Loucy (cell line): ENCODE results near the gene USP6.

Experiments used
- H2AFZ ChIP-seq: fragments of 200-600 bp; sonication (generic); 2 replicates; pipeline ENCODE4 v1.6.0; 2016; ENCODE audit warnings: antibody characterized with exemption, mild to moderate bottlenecking, low read length, moderate library complexity
- H3F3A ChIP-seq: fragments of 200-600 bp; 2 replicates; pipeline ENCODE4 v1.6.0; 2016; ENCODE audit warnings: antibody characterized with exemption, low read depth, mild to moderate bottlenecking
- H3K27me3 ChIP-seq: fragments of 200-600 bp; sonication (generic); 2 replicates; pipeline ENCODE4 v1.6.1; 2014; ENCODE audit warnings: low read length, mild to moderate bottlenecking; ENCODE audit not compliant: insufficient read depth, poor library complexity, severe bottlenecking
- H3K36me3 ChIP-seq: fragments of 200-600 bp; sonication (generic); 2 replicates; pipeline ENCODE4 v1.6.1; 2016; ENCODE audit warnings: low read length; ENCODE audit not compliant: insufficient read depth
- H3K4me1 ChIP-seq: fragments of 200-600 bp; sonication (generic); 2 replicates; pipeline ENCODE4 v1.5.1; 2014; ENCODE audit warnings: low read length, mild to moderate bottlenecking; ENCODE audit not compliant: insufficient read depth, poor library complexity, severe bottlenecking
- H3K4me2 ChIP-seq: fragments of 200-600 bp; sonication (generic); 2 replicates; pipeline ENCODE4 v1.6.0; 2014; ENCODE audit warnings: antibody characterized with exemption, low read length, low read depth, mild to moderate bottlenecking; ENCODE audit not compliant: poor library complexity, severe bottlenecking
- H3K4me3 ChIP-seq: fragments of 200-600 bp; sonication (generic); 2 replicates; pipeline ENCODE4 v1.5.1; 2014; ENCODE audit warnings: low read length, mild to moderate bottlenecking, mixed read lengths; ENCODE audit not compliant: poor library complexity, severe bottlenecking
- H3K79me2 ChIP-seq: fragments of 200-600 bp; sonication (generic); 2 replicates; pipeline ENCODE4 v1.6.1; 2014; ENCODE audit warnings: low read length; ENCODE audit not compliant: insufficient read depth
- H3K9ac ChIP-seq: fragments of 200-600 bp; sonication (generic); 2 replicates; pipeline ENCODE4 v1.6.0; 2014; ENCODE audit warnings: mild to moderate bottlenecking, low read depth, low read length, moderate library complexity; ENCODE audit not compliant: poor library complexity, severe bottlenecking
- H3K9me2 ChIP-seq: fragments of 200-600 bp; sonication (generic); replicated peaks from 2 replicates; pipeline ENCODE4 v1.6.1; 2016; ENCODE audit warnings: low read depth, low read length, mixed read lengths
- H3K9me3 ChIP-seq: fragments of 200-600 bp; sonication (generic); 2 replicates; pipeline ENCODE4 v1.6.1; 2014; ENCODE audit warnings: mild to moderate bottlenecking, antibody characterized with exemption, low read length, low read depth; ENCODE audit not compliant: insufficient read depth
- H4K20me1 ChIP-seq: fragments of 200-600 bp; sonication (generic); 2 replicates; pipeline ENCODE4 v1.6.0; 2014; ENCODE audit warnings: antibody characterized with exemption, low read length, mild to moderate bottlenecking; ENCODE audit not compliant: insufficient read depth, poor library complexity, severe bottlenecking
- CTCF ChIP-seq: fragments of 200-600 bp; sonication (generic); conservative IDR thresholded peaks from 2 replicates; pipeline ENCODE4 v1.5.1; 2014; ENCODE audit warnings: mild to moderate bottlenecking, antibody characterized with exemption, low read length
- EZH2phosphoT487 ChIP-seq: fragments of 200-600 bp; IDR thresholded peaks from 2 replicates; pipeline ENCODE4 v1.6.1; 2018; ENCODE audit warnings: antibody characterized with exemption, mild to moderate bottlenecking, moderate library complexity, borderline replicate concordance

USP6 gene

GRCh38 chr17:5092218-5093010 is 23.4 kb upstream of the USP6 start:
- Histone ChIP-seq H2AFZ (no peak overlapping the region), H3K79me2 (no peaks in the 10 kb centered on the region), H3K9me2 (no peaks in the 10 kb centered on the region), H3K9ac (no peak overlapping the region), H4K20me1 (no peaks in the 10 kb centered on the region), H3K4me2 (no peak overlapping the region), H3F3A (no peaks in the 10 kb centered on the region), H3K27me3 (no peaks in the 10 kb centered on the region), H3K4me1 (no peaks in the 10 kb centered on the region), H3K36me3 (no peaks in the 10 kb centered on the region), H3K9me3 (peaks cover 49% of the 10 kb centered on the region; the same call in 1 of the 2 replicates), H3K4me3 (no peak overlapping the region)
- TF ChIP-seq CTCF = no peak
- TF ChIP-seq EZH2phosphoT487 = no peak

- TF ChIP-seq EZH2phosphoT487 (no peak), CTCF (no peak)
- no peaks in the 10 kb centered on the region for H3K27me3 ChIP-seq
- no peak overlapping the region for H3K9ac ChIP-seq
- no peak overlapping the region for H3K4me3 ChIP-seq
- H3K36me3 ChIP-seq = no peaks in the 10 kb centered on the region
- H3K4me1 ChIP-seq = no peaks in the 10 kb centered on the region
- H3K4me2 ChIP-seq = no peak overlapping the region
- H3K79me2 ChIP-seq = no peaks in the 10 kb centered on the region
- H3F3A ChIP-seq = no peaks in the 10 kb centered on the region
- no peak overlapping the region for H2AFZ ChIP-seq
- H3K9me2 ChIP-seq = no peaks in the 10 kb centered on the region
- H3K9me3 ChIP-seq = peaks cover 25% of the 10 kb centered on the region; the same call in 1 of the 2 replicates
- H4K20me1 ChIP-seq = no peaks in the 10 kb centered on the region
These were observed 19.1 kb upstream of the USP6 start for GRCh38 chr17:5096731-5097100.

- H3K4me1 ChIP-seq = no peaks in the 10 kb centered on the region
- no peaks in the 10 kb centered on the region for H3K36me3 ChIP-seq
- no peak overlapping the region for H3K9ac ChIP-seq
- H2AFZ ChIP-seq = no peak overlapping the region
- no peaks in the 10 kb centered on the region for H3F3A ChIP-seq
- no peaks in the 10 kb centered on the region for H3K79me2 ChIP-seq
- H3K4me3 ChIP-seq = no peak overlapping the region
- TF ChIP-seq CTCF (no peak), EZH2phosphoT487 (no peak)
- peaks cover 19% of the 10 kb centered on the region; the same call in 1 of the 2 replicates for H3K9me3 ChIP-seq
- H3K9me2 ChIP-seq = no peaks in the 10 kb centered on the region
- H4K20me1 ChIP-seq = no peaks in the 10 kb centered on the region
- H3K27me3 ChIP-seq = no peaks in the 10 kb centered on the region
- H3K4me2 ChIP-seq = no peak overlapping the region
These were observed 18.6 kb upstream of the USP6 start for GRCh38 chr17:5097101-5097834.
